IPS DF 4.7 (cell line): ENCODE measurements around the gene FNDC3A.
A peak's percentile ranks its signal among the peaks of the same experiment; 100 is the strongest.
"Not testable (repeated sequence)": the region's sequence is repeated elsewhere in the genome, so short reads cannot be mapped to it uniquely, and the experiment has no call there.

Experiments
- DNase-seq: peaks from one replicate; pipeline ENCODE4 v3.0.0-alpha.2; 2013; ENCODE audit warnings: low spot score; ENCODE audit errors: extremely low read depth

Gene FNDC3A

DNA sequence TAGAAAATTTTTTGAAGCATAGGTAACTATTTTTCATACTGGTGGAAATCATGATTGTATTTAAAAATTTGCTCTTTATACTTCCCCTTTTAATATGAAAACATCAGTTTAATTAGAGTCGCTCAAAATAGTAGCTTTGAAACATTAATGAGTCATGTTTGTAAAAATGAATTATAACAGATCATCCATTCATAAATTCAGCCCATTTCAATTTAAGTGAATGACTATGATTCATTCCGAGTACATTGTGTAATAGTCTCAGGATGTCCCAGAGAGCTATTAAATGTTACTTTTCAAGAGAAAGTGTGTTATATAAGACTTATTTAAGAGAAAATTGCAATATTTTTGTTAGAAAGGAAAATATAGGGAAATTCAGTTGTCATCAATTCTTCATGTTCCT, 111.0 kb downstream of the FNDC3A start:
- no peak for DNase-seq

DNA sequence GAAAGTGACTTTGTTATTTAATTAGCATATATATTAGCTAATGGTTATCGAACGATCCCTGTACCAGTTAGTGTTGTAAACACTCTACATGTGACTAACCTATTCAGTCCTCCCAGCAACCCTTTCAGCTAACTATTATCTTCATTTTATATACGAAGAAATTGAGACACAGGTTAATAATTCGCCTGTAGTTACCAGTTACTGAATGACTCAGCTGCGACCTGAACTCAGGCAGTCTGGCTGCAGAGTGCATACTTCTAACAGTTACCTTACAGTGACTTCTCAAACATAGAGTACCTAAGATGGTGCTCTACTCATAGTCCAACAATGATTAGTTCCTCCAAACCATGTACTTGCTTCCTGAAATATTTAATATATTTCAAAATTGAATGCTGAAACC, 117.7 kb downstream of the FNDC3A start:
- DNase-seq: no peak

DNA sequence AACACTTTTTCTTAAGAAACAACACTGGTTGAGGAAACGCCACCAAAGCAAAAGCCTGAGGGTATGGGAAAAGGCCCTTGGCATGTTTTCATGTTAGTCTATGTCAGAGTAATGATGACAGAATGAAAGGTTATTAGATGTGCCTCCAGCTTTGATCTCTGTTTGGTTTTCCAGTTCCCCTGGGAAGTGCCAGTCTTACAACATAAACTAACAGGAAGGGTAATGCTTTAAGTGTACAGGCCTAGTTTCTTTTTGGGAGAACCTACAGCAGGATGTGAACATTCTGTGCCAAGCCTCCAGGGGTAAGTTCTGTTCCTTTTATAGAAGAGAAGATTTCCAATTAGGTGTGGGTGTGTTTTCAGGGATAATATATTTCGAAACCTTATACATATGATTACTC, 121.7 kb downstream of the FNDC3A start:
- DNase-seq: no peak

DNA sequence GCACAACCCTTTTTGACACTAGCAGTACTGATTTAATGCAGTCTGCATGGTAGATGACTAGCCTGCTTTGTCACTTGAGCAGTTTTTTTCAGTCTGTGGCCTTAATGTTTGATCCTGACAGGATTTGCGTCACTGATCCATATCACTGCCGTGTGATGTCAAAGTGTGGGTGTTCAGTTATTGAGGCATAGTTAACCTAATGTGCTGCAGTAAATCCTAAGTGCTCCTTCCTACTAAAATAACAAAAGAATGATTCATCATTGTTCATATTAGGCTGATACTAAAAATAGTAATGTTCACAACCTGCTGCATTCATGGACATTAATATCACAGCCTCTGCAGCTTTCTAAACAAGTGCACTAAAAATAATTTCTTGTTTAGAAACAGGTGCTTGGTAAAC, 122.5 kb downstream of the FNDC3A start:
- no peak for DNase-seq

DNA sequence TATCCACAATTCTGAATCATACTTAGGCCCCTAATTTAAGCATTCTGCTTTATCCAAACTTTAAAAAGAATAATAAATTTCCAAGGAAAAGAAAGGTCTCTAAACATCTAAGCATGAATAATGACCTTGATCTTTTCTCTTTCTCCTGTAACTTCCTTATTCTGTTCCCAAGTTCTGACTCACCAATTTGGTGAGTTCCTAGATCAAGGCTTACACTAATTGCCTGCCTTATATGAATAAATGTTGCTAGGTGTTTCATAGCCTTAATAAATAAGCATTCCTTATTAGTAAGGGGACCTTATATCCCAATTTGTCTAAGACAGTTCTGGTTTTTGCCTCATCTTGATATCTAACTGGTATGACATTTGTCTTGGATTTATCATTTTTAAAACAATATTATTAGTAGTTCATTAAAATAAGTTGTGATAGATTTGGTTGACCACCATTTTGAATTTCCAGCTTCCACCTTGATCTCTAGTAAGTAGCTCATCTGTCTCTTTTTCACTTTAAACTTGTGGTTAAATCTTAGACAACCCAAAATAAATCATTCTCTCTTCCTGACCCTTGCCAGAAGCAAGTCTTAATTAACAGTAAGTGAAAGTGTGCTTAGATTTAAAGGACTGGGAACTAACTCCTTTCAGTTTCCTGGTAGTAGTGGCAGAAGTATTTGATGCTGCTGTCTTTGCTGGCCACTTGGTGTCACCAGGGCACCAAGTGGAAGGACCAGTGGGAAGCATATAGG, 123.2 kb downstream of the FNDC3A start:
- no peak for DNase-seq

DNA sequence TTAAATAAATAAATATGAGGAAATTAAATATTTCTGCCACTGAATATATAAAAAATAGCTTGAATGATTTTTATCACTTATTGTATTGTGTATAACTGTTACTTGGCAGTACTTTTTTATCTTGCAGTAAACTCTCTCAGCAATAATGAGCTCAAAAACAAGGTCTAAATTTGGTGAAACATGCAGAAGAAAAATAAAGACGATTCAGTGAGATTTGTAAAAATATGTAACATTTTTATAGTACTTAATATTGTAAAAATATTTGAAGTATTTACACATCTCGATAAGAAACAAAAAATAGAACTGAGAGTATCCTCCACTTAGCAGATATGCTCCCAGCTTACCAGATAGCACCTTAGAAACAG, 123.8 kb downstream of the FNDC3A start:
- DNase-seq: no peak

DNA sequence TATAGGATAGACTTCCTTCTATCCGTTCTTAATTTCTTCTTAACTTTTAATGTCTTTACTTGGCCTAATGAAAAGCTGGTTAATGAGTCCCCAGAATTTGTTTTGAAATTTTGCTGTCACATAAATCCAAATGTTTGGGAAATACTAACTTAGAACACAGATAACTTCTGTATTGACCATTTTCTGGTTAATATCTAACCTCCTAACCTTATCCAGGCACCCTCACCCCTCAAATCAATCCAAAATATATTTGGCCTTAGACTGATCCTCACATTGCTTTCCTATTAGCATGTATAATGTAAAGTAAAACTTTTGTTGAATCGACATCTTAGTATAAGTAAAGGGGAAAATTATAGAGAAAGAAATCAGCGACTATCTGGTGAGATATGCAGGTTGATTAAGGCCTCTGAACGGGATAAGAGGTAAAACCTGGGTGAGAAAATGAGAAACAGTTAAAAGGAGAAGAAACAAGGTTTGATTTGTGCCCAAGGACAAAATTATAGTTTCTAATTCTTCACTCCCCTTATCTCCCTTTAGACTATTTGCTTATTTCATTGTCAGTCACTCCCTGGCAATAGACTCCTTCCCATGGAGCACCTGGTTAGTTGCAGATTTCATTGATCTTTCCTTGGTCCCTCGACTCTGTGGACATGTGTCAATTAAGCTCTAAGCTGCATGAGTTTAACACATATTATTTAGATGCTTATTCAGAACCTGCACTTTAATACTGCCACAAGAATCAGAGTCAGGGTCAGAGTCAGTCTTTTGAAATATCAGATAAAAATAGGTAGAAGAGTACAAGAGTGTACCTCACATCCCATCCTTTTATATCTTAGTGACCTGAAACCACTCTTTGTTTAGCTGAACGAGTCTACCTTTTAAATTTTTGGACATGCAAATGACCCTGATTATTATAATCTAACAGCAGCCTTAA, 125.2 kb downstream of the FNDC3A start:
- DNase-seq: no peak

DNA sequence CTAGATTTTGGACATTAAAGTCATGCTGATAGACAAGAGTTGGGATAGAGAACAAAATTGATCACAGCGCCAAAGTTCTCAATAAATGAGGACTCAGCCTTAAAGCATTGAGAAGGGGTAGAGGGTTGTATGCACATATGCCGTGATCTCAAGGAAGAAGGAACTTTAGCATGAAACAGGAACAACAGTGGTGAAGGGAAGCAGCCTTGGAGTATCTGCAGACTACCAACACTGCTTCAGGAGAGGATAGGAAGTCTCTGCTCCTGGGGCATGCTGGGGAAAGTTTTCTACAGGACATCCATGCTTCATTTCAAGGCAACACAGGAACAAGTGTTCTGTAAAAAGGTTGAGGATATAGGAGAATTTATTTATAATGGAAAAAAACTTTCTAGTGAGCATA, 132.5 kb downstream of the FNDC3A start:
- DNase-seq: no peak

DNA sequence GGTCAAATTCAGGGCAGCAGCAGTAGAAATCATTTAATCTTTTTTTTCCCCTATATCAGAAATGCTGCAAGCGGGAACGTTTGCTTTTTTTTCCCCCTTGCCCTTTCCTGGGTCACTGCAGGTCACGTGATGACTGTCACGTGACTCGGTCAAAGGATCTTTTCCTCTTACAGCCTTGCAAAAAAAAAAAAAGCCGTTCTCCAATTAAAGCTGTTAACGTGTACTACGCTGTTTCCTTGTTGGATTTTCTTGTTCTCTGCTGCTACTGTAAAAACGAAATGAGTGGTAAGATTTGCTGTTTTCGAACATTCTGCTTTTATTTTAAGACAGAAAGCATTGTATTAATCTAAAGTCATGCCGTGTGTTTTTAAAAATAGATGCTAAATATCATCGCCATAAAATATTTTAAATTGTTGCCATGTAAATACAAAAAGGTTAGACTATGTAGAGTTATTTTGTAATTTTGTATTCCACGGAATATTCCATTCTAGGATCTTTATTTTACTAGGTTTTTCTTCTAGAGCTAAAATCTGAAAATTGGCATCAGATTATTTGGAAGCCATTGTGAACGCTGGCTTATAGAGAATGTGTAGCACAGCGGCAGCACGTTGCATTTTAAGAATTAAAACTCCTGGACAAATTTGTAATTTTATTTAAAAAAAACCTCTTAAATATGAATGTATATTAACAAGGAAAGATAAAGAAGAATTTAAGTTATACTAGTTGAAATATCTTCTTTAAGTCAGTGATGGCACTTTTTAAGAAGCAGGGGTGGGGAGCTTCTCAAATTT, 134.6 kb downstream of the FNDC3A start:
- peak; percentile 53 for DNase-seq

DNA sequence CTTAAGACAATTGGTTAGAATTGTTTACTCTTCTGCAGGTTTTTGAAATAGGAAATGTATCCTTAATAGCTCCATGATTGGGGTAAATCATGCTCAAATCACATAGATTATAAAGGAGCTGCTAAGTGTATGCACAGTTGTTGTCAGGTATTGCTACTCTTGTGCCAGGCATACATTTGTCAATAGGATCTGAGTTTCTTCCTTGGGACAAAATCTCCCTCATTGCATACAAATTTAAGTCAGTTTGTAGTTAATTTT, 135.1 kb downstream of the FNDC3A start:
- no peak for DNase-seq

DNA sequence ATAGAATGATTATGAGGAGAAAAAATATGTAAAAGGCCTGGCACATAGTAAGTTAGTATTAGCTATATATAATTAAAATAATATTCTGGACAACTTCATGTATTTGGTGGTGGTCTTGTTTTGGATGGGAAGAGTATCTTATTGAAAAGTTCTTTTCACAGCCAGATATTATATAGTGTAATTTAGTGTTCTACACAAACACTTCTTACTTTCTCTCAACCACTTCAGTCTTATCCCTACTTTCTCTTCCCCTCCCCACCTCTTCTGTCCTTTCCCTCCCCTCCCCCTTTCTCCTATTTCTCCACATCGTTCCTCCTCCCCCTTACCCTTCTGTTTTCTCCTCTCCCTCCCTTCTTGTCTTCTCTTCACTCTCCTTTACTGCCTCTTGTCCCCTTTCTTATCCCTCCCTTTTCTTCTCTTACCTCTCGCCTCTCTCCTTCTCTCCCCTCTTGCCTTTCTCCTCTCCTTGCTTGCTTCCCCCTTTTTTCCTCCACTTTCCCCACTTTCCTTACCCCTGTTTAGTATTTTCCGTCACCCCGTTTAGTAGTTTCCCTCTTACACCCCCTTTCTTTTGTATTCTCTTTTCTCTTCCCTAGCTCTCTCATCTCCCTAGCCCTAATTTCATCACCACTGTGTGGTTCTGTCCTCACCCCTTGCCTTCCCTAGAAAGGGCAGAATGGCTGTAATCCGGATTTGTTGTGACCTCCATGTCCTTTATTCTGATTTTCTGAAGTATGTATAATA, 137.2 kb downstream of the FNDC3A start:
- DNase-seq: peak; percentile 33

DNA sequence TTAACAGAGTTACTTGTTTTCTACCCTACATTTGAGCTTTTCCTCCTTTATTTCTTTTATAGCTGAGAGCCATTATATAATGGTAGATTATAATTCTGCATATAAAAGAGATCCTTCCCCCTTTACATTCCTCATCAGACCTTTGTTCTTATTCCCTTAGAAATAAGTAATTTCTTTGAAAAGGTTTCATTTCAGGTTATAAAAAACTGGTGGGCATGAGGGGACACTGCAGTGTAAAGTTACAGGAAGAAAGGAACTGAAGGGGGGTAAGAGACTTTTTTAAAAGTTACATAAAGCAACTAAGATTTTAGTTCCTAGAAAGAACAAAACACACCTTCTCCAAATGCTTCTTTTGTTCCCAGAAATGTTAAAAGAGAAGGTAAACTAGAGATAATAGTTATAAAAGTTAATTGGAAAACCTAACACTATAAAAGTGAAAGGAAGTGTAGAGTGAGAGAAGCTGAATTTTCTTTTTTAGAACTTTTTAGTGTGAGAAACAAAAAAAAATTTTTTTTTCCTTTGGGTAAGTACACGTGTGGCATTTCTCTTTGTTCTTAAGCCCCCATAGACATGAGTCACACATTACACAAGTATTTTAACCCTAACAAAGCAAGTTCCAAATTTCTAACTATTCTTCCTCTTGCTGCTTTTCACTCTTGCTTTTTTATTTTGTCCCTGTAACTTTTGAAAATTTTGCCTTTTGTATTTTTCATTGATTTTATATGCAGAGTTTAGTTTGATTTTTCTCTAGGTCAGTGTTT, 138.0 kb downstream of the FNDC3A start:
- DNase-seq: no peak

DNA sequence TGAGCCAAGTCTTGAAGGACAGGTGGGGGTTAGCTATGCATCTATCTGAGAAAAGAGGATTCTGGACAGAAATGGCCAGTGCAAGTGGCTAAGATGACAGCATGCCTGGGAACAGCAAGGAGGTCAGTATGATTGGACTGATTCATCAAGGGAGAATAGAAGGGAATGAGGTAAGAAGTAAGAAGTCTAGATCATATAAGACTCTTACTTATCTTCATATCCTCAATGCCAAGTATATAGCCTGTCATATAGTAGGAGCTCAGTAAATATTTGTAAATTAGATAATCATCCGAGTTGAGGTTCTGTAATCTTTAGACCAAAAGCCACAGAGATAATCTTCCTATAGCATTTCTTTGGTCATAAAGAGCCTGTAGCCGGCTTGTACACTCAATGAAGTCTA, 141.2 kb downstream of the FNDC3A start:
- DNase-seq: no peak

DNA sequence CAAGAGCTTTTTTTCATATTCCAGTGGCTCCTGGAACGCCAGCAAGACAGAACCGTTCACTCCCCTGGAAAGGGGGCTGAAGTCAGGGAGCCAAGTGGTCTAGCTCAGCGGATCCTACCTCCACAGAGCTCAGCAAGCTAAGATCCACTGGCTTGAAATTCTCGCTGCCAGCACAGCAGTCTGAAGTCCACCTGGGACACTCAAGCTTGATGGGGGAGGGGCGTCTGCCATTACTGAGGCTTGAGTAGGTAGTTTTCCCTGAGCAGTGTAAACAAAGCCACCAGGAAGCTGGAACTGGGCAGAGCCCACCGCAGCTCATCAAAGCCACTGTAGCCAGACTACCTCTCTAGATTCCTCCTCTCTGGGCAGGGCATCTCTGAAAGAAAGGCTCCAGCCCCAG, 142.7 kb downstream of the FNDC3A start:
- DNase-seq: not testable (repeated sequence)

DNA sequence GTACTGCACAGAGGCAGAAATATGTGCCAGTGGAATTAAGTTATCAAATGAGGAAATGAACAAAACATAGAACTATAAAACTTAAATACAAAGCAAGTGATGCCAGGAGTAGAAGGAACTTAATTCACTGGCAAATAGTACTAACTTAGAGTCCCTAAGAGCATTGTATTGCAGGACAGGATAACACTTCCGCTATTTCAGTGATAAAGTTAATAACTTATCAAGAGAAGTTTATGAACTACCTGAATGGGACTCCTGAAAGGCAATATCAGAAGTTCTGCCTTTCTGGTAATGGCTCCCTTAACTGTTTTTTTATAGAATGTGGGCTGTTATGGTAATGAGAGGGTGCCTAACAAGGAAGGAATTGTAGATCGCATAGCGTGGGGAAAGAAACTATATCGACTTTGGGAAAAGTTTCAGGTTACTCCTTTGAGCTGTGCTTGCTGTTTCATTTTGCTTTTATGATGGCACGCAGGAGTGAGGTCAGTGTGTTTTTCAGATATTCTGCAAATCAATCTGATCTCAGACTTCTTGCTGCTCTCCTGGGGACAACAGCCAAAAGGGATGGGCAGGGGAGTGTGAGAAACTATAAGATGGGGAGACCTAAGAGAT, 149.1 kb downstream of the FNDC3A start:
- DNase-seq: no peak

DNA sequence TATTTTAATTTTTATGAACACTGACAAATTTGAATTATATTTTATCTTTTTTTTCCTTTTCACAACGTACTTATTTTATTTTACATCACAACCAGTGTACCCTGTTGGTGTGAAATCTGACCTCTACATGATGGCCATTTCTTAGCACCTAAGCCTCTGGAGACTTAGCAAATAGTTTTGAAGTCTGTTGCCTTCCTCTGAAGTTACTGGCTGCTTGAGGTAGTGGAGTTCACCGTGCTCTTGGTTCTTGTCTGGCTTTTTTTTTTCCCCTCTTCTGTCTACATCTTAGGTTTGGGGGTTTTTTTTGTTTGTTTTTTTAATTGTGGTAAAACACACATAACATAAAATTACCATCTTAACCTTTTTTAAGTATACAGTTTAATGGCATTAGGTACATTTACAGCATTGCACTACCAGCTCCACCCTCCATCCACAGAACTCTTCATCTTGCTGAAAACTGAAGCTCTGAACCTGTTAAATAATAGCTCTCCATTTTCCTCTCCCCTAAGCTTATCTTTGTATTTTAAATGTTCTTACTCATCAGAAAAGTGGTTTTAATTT, 150.3 kb downstream of the FNDC3A start:
- no peak for DNase-seq

DNA sequence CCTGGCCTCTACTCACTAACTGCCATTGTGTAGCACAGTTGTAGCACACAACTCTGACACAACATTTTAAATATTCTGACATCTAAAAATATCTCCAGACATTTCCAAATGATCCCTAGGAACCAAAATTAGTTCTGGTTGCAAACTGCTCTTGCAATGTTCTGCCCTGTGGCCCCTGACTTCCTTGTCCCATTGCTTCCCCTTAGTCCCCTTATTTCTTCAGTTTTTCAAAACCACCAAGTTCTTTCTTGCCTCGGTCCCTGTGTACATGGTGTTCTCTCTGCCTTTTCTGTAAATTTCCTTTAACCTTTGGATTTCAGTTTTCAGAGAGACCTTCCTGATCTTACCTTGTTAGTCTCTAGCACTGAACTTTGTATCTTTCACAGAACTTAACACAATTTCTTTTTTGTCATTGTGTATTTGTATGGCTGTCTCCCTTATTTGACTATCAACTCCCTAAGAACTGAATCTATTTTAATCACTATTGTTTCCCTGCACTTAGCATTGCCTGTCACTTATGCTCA, 156.8 kb downstream of the FNDC3A start:
- no peak for DNase-seq

DNA sequence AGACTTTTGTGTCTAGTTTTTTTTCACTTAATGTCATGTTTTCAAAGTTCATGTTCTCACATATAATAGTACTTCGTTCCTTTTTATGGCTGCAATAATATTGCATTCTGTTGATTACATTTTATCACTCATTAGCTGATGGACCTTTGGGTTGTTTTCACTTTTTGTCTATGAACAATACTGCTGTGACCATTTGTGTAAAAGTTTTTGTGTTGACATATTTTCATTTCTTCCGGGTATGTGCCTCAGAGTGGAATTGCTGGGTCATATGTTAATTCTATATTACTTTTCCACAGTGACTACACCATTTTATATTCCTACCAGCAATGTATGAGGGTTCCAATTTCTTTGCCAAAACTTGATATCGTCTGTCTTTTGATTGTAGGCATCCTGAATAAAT, 158.6 kb downstream of the FNDC3A start:
- no peak for DNase-seq

DNA sequence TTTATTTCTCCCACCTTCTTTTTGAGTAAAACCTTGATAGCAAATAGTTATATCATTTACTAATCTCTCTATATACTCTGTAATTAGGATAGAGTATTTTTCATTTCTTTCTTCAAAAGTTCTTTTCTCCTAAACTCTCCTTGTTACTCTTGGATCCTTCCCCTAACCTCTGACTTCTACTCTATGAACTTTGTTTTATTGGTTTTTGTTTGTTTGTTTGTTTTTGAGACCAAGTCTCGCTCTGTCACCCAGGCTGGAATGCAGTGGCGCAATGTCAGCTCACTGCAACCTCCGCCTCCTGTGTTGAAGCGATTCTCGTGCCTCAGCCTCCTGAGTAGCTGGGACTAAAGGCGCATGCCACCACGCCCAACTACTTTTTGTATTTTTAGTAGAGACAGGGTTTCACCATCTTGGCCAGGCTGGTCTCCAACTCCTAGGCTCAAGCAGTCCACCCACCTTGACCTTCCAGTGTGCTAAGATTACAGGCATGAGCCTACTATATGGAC, 161.5 kb downstream of the FNDC3A start:
- DNase-seq: not testable (repeated sequence)
